HUES48 (cell line): ENCODE measurements around the gene LRRC15.

Experiments used
- H3K27ac ChIP-seq: one replicate; pipeline ENCODE4 v1.7.0; 2013; ENCODE audit warnings: low read depth, low read length, inconsistent platforms
- H3K27me3 ChIP-seq: 2 replicates; pipeline ENCODE4 v1.6.1; 2013; ENCODE audit warnings: mild to moderate bottlenecking, low read length; ENCODE audit not compliant: control insufficient read depth, insufficient read depth
- H3K36me3 ChIP-seq: 2 replicates; pipeline ENCODE4 v1.6.1; 2013; ENCODE audit warnings: low read length; ENCODE audit not compliant: control insufficient read depth, insufficient read depth
- H3K4me1 ChIP-seq: 2 replicates; pipeline ENCODE4 v1.6.1; 2013; ENCODE audit warnings: mild to moderate bottlenecking, low read length; ENCODE audit not compliant: control insufficient read depth, insufficient read depth
- H3K4me3 ChIP-seq: 2 replicates; pipeline ENCODE4 v1.5.1; 2013; ENCODE audit warnings: mild to moderate bottlenecking, low read depth, low read length
- H3K9ac ChIP-seq: 2 replicates; pipeline ENCODE4 v1.6.1; 2013; ENCODE audit warnings: mild to moderate bottlenecking, low read depth, low read length, moderate library complexity
- H3K9me3 ChIP-seq: 2 replicates; pipeline ENCODE4 v1.6.1; 2013; ENCODE audit warnings: low read length; ENCODE audit not compliant: control insufficient read depth, insufficient read depth

LRRC15 gene

GRCh38 chr3:194308601-194309449 lies 60.7 kb downstream of the LRRC15 start:
- no peak overlapping the region for H3K9ac ChIP-seq

GRCh38 chr3:194307849-194308248 lies 61.7 kb downstream of the LRRC15 start:
- Histone ChIP-seq H3K36me3 (no peaks in the 10 kb centered on the region), H3K27me3 (peaks cover 8% of the 10 kb centered on the region; the same call in 1 of the 2 replicates), H3K4me1 (peaks cover 32% of the 10 kb centered on the region), H3K9me3 (no peaks in the 10 kb centered on the region), H3K27ac (no peak overlapping the region), H3K9ac (no peak overlapping the region), H3K4me3 (no peak overlapping the region)

More at GRCh38 chr3:194308601-194309449, 60.7 kb downstream of the LRRC15 start:
- Histone ChIP-seq H3K27me3 (0 out of 2 replicates have a peak, but pooled peaks cover 16% of the 10 kb centered on the region), H3K4me1 (peaks cover 35% of the 10 kb centered on the region), H3K36me3 (no peaks in the 10 kb centered on the region), H3K4me3 (no peak overlapping the region), H3K9me3 (no peaks in the 10 kb centered on the region), H3K27ac (no peak overlapping the region)

- Histone ChIP-seq H3K9me3 (no peaks in the 10 kb centered on the region), H3K4me1 (peaks cover 26% of the 10 kb centered on the region), H3K4me3 (no peak overlapping the region), H3K27ac (peak overlapping the region; percentile 21), H3K27me3 (no peaks in the 10 kb centered on the region; the same call in 1 of the 2 replicates), H3K36me3 (no peaks in the 10 kb centered on the region), H3K9ac (no peak overlapping the region)
Observed at GRCh38 chr3:194306771-194307640, 62.5 kb downstream of the LRRC15 start.

GRCh38 chr3:194306109-194306686 lies 63.3 kb downstream of the LRRC15 start:
- Histone ChIP-seq H3K4me1 (peaks cover 26% of the 10 kb centered on the region), H3K9me3 (no peaks in the 10 kb centered on the region), H3K27me3 (no peaks in the 10 kb centered on the region; the same call in 1 of the 2 replicates), H3K4me3 (no peak overlapping the region), H3K27ac (peak overlapping the region; percentile 40), H3K36me3 (no peaks in the 10 kb centered on the region), H3K9ac (no peak overlapping the region)

- no peak overlapping the region for H3K9ac ChIP-seq
- H3K9me3 ChIP-seq: no peaks in the 10 kb centered on the region
- peak overlapping the region; percentile 40 for H3K27ac ChIP-seq
- H3K4me1 ChIP-seq: peaks cover 28% of the 10 kb centered on the region
- no peaks in the 10 kb centered on the region for H3K36me3 ChIP-seq
- H3K4me3 ChIP-seq: no peak overlapping the region
- H3K27me3 ChIP-seq: no peaks in the 10 kb centered on the region; the same call in 1 of the 2 replicates
Observed at GRCh38 chr3:194305356-194306108, 64.0 kb downstream of the LRRC15 start.
